Dedifferentiated amniotic fluid mesenchymal stem cell (primary cell): ENCODE data around the gene FLNA.

Experiments
- DNase-seq: peaks from one replicate; pipeline ENCODE4 v3.0.0-alpha.2; 2016; ENCODE audit errors: extremely low spot score

FLNA gene

GRCh38 chrX:154378059-154378798, 3.8 kb upstream of the FLNA start:
- no peak for DNase-seq

- DNase-seq: no peak
Observed at GRCh38 chrX:154376774-154377173, 2.3 kb upstream of the FLNA start.

GRCh38 chrX:154375156-154375504, 696 bp upstream of the FLNA start:
- no peak for DNase-seq

- peak; percentile 75 for DNase-seq
Observed at GRCh38 chrX:154373340-154374306, 811 bp downstream of the FLNA start.

- no peak for DNase-seq
Observed at GRCh38 chrX:154372612-154373022, 1.8 kb downstream of the FLNA start.

- no peak for DNase-seq
Observed at GRCh38 chrX:154371789-154372300, 2.6 kb downstream of the FLNA start.

- peak; percentile 89 for DNase-seq
Observed at GRCh38 chrX:154371017-154371788, 3.2 kb downstream of the FLNA start.

- DNase-seq: no peak
Observed at GRCh38 chrX:154370300-154371016, 4.0 kb downstream of the FLNA start.

- DNase-seq: peak; percentile 85
Observed at GRCh38 chrX:154369449-154370299, 4.8 kb downstream of the FLNA start.

- peak; percentile 83 for DNase-seq
Observed at GRCh38 chrX:154368630-154369448, 5.6 kb downstream of the FLNA start.

GRCh38 chrX:154367474-154368308, 6.7 kb downstream of the FLNA start:
- DNase-seq: no peak

- DNase-seq: no peak
Observed at GRCh38 chrX:154366666-154367055, 7.8 kb downstream of the FLNA start.

- DNase-seq: no peak
Observed at GRCh38 chrX:154365997-154366665, 8.3 kb downstream of the FLNA start.

GRCh38 chrX:154365052-154365600, 9.3 kb downstream of the FLNA start:
- DNase-seq: no peak

- DNase-seq: no peak
Observed at GRCh38 chrX:154363706-154364439, 10.6 kb downstream of the FLNA start.

GRCh38 chrX:154362085-154362742, 12.2 kb downstream of the FLNA start:
- DNase-seq: no peak
